NCI-H1048 (cell line): ENCODE data around the gene WDR7.

Experiments used
- DNase-seq: peaks from one replicate; lab custom pipeline; 2025; lab: John Stamatoyannopoulos, UW

WDR7 gene

GRCh38 chr18:56937874-56938430, 286.8 kb downstream of the WDR7 start:
- no peak for DNase-seq

GRCh38 chr18:56945171-56946083, 294.3 kb downstream of the WDR7 start:
- no peak for DNase-seq

- DNase-seq, result no peak
Measured at GRCh38 chr18:56947236-56947635, 296.1 kb downstream of the WDR7 start.

- DNase-seq, result no peak
Measured at GRCh38 chr18:56952026-56952425, 300.9 kb downstream of the WDR7 start.

GRCh38 chr18:56953428-56954198, 302.5 kb downstream of the WDR7 start:
- DNase-seq, result no peak

- DNase-seq, result no peak
Measured at GRCh38 chr18:56955490-56955889, 304.3 kb downstream of the WDR7 start.

GRCh38 chr18:56959120-56959519, 308.0 kb downstream of the WDR7 start:
- no peak for DNase-seq

GRCh38 chr18:56962322-56962721, 311.2 kb downstream of the WDR7 start:
- DNase-seq, result no peak

- no peak for DNase-seq
Measured at GRCh38 chr18:56967035-56967434, 315.9 kb downstream of the WDR7 start.

- no peak for DNase-seq
Measured at GRCh38 chr18:56973487-56973886, 322.3 kb downstream of the WDR7 start.

GRCh38 chr18:56974141-56974540, 323.0 kb downstream of the WDR7 start:
- DNase-seq, result no peak

GRCh38 chr18:56975276-56975675, 324.1 kb downstream of the WDR7 start:
- DNase-seq, result no peak

GRCh38 chr18:56977309-56977708, 326.1 kb downstream of the WDR7 start:
- DNase-seq, result no peak

GRCh38 chr18:56977771-56978170, 326.6 kb downstream of the WDR7 start:
- DNase-seq, result no peak

GRCh38 chr18:56980151-56980550, 329.0 kb downstream of the WDR7 start:
- no peak for DNase-seq

- DNase-seq, result no peak
Measured at GRCh38 chr18:56982766-56983165, 331.6 kb downstream of the WDR7 start.

GRCh38 chr18:56983275-56983992, 332.3 kb downstream of the WDR7 start:
- DNase-seq, result no peak

- DNase-seq, result no peak
Measured at GRCh38 chr18:56984731-56985130, 333.6 kb downstream of the WDR7 start.

GRCh38 chr18:56986829-56987228, 335.7 kb downstream of the WDR7 start:
- DNase-seq, result no peak

GRCh38 chr18:56987236-56987635, 336.1 kb downstream of the WDR7 start:
- DNase-seq, result no peak

GRCh38 chr18:56988022-56988421, 336.9 kb downstream of the WDR7 start:
- DNase-seq, result no peak

GRCh38 chr18:56990678-56991077, 339.5 kb downstream of the WDR7 start:
- DNase-seq, result no peak
